Daoy (cell line): ENCODE measurements around the gene TRIM44. TPM values are rescaled to one million over a fixed set of nuclear protein-coding genes. Genes with fewer than 3 reads are reported as not detected.

Experiments used
- DNase-seq: peaks from one replicate; pipeline ENCODE4 v3.0.0-alpha.2; 2015; ENCODE audit warnings: low read depth
- total RNA-seq: library from RNA; depleted of rRNA; stranded (reverse); fragments of >200 nt; shearing (Covaris generic); gene quantifications from 2 replicates; pipeline ENCODE4 v1.2.3, GENCODE V29; 2014

TRIM44 gene
- total RNA-seq, 1 experiment from 2014 or later = 28.9 TPM

DNA sequence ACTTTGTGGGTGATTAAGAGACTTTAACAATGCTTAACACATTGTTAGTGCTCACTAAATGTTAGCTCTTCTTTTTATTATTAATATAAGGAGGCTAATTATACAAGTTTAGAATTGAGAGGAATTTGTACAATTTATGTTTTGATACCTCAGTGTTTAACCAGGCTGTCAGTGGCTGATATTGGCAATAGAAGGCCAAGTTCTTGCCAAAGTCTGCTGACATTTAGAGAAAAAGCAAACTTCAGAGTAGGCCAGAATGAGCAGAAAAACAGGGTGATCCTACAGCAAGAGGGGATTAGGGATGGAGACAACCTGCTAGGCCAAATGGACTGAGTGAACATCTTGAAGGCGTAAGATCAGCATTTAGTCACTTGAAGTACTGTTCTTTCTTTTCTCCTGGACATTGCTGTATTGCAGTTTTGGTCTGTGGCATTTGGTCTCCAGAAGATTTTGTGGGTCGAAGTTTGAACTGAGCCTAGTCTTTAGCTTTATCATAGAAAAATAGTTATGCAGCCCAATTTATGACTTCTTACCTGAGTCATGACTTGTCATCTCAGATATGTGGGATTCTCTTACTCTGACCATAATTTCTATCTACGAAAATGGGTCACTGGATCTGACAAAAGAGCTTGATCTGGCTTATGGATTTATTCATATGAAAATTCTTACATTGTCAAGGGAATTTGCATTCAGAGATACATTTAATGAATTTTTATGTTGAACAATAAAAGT, 9.0 kb downstream of the TRIM44 start:
- DNase-seq = no peak

DNA sequence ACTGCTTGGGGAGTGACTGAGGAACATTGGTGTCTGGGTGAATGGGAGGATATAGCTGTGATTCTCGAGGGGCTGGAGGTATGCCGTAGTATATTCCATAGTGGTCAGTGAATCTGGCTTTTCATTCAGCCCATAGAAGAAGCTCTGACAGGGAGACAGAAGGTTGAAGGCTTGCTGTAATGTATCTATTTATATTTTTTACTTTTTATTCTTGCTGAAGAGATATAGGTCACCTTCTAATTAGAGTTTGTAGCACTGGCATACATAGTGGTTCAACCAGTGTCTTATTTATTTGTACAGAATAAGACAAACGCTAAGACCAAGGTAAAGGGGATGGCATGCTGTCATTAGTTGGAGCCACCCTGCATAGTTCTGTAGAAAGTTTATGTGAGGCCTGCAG, 10.0 kb downstream of the TRIM44 start:
- no peak for DNase-seq

DNA sequence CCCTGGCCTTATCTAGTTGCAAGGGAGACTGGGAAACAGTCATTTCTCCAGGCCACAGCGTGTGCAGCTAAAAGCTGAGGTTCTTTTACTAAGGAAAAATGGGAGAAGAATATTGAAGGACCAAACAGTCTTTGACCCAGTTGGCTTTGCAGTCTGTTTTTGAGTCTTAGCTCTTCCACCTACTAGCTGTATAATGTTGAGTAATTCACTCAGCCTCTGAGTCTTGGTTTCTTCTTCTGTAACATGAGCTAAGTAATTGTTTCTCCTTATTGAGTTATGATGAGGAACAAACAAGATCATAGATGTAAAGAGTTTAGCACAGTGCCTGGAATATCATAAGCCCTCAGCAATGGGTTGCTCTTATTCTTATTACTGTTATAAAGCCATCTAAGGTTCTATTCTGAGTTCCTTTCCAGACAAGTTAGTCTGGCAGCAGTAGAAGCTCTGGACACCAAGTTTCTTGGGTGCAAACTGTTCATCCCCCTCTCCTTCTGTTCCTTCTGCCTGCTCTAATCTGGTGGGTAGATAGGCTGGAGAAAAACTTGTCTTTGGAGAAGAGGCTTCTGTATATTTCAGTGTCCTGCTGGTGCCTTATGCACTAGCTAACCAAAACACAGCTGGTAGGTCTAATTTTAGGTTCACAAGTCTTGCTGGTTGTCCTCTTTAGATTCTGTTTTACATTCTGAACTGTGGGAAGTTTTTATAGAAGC, 13.5 kb downstream of the TRIM44 start:
- DNase-seq = no peak

DNA sequence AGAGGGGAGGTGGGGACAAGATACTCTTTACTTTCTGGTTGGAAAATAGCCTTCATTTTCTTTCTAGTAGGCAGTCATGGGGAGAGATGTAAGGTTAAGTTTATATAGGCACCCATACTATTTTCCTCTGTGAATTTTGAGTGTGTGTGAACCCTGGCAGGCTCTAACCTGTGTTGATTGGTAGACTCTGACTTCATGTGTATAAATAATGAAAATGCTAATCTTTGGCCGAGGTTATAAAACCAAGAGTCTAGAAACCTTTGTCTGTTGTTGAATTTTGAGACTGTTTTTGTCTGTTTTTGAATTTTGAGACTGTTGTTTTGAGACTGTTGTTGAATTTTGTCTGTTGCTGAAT, 14.0 kb downstream of the TRIM44 start:
- no peak for DNase-seq

DNA sequence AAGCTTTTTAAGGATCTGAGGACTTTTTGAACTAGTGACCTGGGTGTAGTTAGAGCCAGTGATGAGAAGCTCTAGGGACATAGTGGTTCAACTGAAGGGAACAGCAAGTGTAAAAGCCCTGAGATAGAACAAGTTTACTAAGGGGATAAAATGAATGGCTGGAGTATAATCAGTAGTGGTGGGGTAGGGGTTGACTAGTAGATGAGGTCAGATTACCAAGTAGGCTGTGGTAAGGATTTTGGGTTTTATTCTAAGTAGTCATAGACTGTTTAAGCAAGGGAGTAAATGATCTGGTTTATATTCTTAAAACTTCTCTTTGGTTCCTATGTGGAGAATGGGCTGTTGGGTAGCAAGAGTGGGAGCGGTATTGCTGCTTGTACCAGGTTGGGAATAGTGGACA, 15.3 kb downstream of the TRIM44 start:
- DNase-seq = no peak

DNA sequence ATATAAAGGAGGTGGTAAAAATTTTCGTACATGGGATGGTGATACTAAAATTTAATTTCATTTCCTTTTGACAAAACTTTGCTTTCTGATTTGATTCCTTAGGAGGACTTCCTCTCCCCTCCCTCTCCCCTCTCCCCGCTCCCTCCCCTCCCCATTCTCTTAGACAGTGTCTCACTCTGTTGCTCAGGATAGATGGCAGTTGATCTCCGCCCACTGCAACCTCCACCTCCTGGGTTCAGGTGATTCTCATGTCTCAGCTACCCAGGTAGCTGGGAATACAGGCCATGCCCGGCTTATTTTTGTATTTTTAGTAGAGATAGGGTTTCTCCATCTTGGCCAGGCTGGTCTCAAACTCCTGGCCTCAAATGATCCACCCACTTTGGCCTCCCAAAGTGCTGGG, 15.9 kb downstream of the TRIM44 start:
- DNase-seq = no peak

DNA sequence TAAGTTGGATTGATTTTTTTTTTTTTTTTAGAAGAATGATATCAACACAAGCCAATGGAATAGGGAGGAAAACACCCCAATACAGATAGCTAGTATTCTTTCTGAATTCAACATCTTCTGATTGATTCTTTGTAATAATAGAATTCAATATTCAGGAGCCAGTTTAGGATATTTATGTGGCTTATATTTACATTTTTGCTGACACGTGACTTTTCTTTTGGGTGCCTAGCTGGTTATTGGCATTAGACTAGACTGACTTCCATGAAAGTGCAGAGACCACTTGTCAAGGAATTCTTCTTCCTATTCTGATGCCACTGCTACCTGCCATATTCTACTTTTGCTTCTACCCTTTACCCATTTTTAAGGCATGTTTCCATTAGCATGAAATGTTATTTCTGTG, 16.4 kb downstream of the TRIM44 start:
- no peak for DNase-seq

DNA sequence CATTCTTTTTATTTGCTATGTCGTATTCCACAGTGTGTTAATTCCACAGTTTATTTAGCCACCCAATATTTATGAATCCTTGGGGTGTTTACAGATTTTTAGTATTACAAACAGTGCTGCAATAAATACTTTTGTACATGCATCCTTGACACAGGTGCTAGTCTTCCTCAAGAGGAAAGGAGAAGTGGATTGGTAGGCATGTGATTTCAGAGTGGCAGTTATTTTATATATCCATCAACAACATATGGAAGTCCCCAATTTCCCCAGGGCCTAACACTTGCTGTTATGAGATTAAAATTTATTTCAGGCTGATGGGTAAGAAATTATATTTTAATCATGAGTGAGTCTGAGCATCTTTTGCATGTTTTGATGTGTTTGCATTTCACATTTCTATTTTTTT, 17.9 kb downstream of the TRIM44 start:
- DNase-seq = no peak

DNA sequence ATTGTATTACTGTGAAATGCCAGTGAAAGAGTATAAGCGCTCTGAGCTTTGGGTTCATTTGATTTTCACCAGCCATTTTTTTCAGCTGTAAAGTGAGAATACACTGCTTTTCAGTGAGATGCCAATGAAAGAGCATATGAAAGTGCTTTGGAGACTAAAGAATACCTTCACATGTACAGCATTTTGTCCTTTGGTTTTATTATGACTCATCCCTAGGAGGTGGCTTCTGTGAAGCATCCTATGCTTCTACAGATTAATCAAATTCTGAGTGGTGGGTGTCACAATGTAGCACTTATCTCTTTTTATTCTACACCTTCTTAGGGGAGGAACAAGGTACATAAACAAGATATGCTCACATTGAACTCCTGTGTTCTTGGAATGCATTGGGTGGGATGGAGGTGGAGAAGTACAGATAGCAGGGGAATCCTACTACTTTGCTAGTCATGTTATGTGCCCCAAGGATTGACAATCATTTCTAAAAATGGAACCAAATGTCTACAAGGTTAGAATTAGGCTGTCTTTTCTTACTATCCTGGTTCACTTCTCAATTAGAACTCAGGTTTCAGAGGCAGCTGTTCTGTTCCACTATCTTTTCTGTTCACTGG, 18.7 kb downstream of the TRIM44 start:
- no peak for DNase-seq

DNA sequence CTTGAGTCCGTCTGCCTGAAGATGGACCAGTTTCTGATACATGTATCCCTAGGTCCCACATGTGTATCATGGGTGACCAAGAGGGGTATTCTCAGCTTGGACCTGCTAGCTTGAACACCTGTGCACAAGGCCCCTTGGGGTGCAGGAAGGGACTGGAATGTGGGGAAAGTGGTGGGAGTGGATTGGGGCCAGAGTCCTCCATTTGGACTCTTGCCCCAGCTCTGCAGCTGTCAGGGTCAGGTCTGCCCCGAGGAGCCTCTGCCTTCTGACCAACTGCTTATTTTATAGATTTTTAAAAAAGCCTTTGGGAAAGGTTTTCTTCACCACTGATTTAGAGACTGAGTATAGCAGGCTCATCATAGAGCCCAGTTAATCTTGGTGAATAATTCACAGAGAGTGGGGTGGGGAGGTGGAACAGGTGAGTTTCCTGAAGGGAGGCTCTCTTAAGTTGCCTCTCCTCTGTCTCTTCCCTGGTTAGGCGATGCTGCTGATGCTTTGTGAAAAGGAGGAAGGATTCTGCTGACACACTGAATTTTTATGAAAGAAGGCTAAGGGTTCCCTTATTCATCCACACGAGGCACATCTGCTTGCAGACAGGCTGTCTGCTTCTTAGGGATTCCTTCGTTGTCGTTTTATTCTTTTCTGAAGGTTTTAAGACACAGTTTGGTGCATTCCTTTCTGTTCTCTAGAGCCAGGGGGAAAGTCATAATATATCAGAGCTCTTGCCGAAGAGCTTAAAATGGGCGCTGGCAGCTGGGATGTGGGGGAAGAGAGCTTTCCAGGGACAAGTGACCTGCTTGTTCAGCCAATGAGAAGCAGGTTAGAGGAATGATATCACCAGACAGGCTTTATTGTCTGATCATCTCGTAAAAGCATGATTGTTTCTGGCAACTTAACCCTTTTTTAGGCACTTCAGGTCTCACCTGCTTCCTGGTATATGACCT, 19.9 kb downstream of the TRIM44 start:
- no peak for DNase-seq

DNA sequence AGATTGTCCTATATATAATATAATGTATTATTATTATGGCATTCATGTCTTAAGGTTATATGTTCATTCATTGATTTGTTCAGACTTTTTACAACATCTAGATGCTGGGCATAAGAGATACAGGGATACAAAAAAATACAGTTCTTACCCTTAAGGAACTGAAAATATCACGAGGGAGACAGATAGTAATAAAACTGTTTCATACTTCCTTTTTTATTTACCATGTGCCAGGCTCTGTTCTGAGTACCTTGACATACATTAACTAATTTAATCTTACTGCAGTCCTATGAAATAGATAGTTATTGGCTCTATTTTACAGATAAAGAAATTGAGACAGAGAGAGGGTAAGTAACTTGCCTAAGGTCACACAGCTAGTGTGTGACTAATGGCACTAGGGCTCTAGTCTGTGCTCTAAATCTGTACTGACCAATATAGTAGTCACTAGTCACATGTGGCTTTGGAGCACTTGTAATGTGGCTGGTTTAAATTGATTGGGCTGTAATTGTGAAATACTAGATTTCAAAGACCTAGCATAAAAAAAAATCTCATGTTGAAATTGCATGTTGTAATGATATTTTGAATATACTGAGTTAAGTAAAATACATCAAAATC, 21.3 kb downstream of the TRIM44 start:
- no peak for DNase-seq

DNA sequence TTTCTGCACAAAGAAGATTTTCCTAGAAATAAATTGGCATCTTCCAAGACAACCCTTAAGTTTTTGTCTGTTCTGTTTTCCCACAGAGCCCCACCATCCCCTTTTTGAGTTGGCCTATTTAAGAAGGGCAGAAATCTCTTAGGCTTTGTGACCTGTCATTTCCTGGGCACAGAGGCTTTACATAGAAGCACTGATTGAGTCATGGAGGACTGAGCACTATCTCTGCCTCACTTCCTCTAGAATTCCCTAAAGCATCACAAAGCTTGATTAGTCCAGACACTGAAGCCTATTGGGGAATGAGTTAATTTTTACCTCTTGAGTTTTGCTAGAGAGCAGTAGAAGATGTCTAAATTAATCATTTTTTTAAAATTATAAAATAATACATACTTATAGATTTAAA, 25.4 kb downstream of the TRIM44 start:
- peak; percentile 53 for DNase-seq

DNA sequence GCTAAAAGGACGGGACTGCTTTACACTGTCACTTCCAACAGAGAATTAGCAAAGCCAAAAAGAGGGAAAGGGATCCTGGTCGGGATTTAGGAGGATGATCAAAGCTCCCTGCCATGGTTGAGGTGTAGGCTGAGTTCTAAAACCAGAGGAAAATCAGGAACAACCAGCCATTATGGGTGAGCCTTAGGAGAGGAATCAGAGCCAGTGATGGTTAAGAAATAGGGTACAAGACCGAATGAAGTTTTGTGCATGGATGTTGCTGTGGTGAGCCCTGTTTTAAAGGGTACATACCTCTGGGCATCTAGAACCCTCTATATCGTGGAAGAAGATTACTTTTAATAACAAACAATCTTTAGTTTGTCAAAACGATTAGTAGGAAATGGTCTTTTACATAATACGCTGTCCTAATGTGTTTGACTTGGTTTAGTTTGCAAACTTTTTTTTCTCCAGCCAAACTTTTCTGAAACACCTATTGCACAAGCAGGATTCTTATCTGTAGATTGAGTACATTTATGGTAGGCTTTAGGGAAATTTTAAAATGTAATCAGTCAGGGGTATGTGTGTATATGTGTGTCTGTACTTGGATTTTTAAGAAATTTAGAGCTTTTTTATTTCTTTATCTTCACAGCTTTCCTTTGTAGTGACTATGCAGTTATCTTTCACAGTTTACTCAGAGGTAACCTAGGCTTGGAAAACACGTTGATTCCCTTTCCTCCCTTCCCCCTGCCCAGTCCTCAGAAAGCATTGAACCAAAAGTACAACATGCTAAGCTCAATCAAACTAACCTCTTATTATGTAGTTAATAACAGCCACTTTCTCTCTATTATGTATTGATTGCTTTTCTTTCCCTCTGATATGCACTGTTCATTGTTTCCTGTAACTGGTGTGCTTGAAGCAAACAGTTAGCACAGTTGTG, 26.8 kb downstream of the TRIM44 start:
- no peak for DNase-seq

DNA sequence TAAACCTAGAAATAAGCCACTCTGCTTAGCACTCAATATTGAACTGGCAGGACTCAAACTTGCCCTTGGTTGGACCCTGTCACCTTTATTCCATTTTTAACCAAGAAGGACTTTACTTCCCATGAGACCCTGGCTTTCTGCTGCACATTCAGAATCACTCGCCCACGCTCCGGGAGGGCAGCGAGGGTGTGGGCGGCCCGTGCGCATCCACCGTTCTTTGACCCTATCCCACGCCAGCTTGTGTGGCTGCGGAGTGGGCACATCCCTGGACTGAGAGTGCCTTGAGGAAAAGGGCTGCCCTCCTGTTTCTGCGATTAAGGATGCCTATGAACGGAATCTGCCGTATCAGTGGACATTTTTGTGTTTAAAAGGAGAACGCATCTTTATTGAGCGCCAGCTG, 39.6 kb downstream of the TRIM44 start:
- no peak for DNase-seq

DNA sequence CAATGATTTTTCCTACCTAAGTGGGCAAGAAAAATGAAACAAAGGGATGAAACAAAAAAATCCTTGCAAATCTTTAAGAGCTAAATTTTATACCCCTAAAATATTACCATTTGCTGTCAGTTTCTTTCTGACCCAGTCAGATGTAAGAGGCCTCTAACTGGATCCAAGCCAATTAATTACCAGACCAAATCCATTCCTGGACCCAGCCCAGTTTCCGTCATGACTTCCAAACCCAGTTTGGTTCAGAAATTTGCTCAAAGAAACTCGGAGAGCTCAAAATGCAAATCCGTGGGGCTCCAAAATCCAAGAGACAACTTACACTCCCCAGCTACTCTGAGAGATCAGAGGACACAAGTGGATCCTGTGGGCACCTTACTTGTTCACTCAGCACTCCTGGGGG, 46.8 kb downstream of the TRIM44 start:
- no peak for DNase-seq

DNA sequence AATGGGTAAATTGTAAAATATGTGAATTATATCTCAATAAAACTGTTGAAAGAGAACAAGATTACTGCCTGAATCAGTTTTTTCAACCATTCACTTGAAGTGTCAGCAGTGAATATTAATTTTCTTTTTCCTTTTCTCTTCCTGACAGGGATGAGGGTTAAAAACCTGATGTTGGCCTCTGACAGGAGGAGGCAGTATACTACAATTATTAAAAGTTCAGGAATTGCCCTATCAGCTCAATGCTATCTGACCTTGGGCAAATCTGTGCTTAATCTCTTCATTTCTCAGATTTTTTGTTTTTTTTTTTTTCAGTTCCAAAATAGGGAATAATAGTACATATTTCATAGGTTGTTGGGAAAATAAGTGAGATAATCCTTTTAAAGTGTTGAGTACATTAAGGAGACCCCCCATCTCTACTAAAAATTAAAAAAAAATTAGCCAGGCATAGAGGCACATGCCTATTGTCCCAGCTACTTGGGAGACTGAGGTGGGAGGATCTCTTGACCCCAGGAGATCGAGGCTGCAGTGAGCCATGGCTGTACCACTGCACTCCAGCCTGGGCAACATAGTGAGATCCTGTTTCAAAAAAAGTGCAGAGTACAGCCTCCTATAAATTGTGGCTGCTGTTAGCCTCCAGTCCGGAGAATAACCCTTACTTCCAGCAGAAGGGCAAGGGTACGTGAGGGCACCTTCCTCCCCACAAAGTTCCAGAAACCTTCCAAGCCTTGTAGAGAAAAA, 48.8 kb downstream of the TRIM44 start:
- no peak for DNase-seq

DNA sequence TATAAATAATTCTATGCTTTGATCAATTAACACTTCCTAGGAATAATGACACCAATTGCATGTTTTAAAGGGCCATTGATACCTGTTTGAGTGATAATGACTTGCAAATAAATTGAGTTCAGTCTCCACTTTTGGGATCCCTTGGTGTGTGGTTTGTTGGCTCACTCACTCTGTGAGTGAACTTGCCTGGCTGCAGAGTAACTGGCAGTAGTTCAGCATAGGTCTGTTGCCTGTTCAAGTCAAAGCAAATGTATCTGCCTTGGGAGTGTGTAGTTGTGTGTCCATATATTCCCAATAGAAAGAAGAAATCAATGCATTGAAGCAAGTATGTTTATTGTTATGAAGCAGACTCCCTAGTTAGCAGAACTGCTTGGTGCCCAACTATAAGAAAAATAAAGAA, 49.3 kb downstream of the TRIM44 start:
- no peak for DNase-seq

DNA sequence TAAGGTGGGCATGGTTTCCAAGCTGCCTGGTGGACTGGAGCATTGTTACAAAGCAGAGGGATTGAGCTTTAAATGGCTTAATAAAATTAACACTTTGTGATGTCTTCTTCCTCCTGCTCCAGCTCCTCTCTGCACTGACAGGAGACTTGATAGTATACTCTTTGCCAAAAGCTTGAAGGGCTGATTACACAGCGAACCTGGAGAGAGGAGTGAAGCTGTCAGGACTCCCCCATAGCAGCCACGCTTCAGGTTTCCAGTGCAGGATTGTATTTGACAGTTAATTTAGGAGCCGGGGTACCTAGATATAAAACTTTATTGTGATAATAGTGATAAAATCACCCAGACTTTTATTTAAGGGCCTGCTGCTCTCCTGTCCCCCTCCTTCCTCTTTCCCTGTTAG, 50.0 kb downstream of the TRIM44 start:
- DNase-seq = no peak

DNA sequence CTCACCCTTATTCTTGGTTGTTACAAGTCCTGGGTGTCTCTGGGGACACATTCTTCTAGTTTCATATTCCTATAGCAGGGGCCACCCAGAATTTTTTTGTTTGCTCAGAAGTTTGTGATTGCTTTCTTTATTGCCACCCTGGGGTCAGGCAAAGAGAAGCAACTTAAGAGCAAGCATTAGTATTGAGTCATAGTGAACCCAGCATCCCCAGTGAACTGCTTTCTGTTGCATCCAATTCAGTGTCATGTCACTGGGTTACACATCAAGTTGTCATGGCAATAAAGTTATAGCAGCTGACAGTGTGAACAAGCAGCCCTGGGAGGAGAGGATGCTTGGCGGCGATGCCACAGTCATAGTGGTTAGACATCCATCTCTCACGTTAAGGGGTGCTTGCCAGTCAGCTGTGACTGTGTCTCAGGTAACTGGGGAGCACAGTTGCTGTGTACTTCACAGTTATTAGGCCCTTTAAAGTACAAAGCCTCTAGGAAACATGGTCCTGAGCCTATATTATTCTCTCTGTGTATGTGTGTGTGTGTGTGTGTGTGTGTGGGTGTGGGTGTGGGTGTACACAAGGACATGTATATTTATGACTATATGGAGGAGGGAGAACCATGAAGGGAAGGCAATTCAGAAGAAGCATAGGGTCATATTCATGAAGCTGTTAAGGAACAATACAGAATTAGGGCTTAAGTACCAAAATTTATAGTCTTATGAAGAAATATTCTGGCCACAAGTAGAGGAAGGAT, 52.5 kb downstream of the TRIM44 start:
- DNase-seq = no peak
